NCI-H1436 treated with DMSO at 0.1 percent for 48 hours (cell line): Measurements from ENCODE around the gene RPS3.

ENCODE experiments used
- DNase-seq: peaks from one replicate; lab custom pipeline; 2025; lab: John Stamatoyannopoulos, UW

The RPS3 gene

GRCh38 chr11:75434886-75435570 lies 35.7 kb downstream of the RPS3 start:
- DNase-seq, result no peak

GRCh38 chr11:75435571-75435925 lies 36.2 kb downstream of the RPS3 start:
- no peak for DNase-seq

- no peak for DNase-seq
Observed at GRCh38 chr11:75436806-75437205, 37.5 kb downstream of the RPS3 start.

GRCh38 chr11:75437966-75438659 lies 38.8 kb downstream of the RPS3 start:
- DNase-seq, result no peak

GRCh38 chr11:75439026-75439425 lies 39.7 kb downstream of the RPS3 start:
- DNase-seq, result no peak

GRCh38 chr11:75439495-75440120 lies 40.3 kb downstream of the RPS3 start:
- DNase-seq, result no peak

- no peak for DNase-seq
Observed at GRCh38 chr11:75440960-75441803, 41.9 kb downstream of the RPS3 start.

GRCh38 chr11:75441804-75442132 lies 42.5 kb downstream of the RPS3 start:
- no peak for DNase-seq

GRCh38 chr11:75442161-75442885 lies 43.0 kb downstream of the RPS3 start:
- DNase-seq, result no peak

GRCh38 chr11:75443043-75443442 lies 43.7 kb downstream of the RPS3 start:
- DNase-seq, result no peak

GRCh38 chr11:75445315-75445953 lies 46.1 kb downstream of the RPS3 start:
- DNase-seq, result no peak

- no peak for DNase-seq
Observed at GRCh38 chr11:75447415-75447814, 48.1 kb downstream of the RPS3 start.

- DNase-seq, result no peak
Observed at GRCh38 chr11:75449271-75449670, 50.0 kb downstream of the RPS3 start.

GRCh38 chr11:75449776-75450175 lies 50.5 kb downstream of the RPS3 start:
- DNase-seq, result no peak

- DNase-seq, result no peak
Observed at GRCh38 chr11:75450236-75450635, 50.9 kb downstream of the RPS3 start.

- DNase-seq, result no peak
Observed at GRCh38 chr11:75450826-75451821, 51.8 kb downstream of the RPS3 start.

- DNase-seq, result no peak
Observed at GRCh38 chr11:75453916-75454655, 54.8 kb downstream of the RPS3 start.

GRCh38 chr11:75454987-75455386 lies 55.7 kb downstream of the RPS3 start:
- no peak for DNase-seq
